ENCODE measurements around the gene TSTD1. TPM values are rescaled to one million over a fixed set of nuclear protein-coding genes. Genes with fewer than 3 reads are reported as not detected.
"Not testable (repeated sequence)": the region's sequence is repeated elsewhere in the genome, so short reads cannot be mapped to it uniquely, and the experiment has no call there.

The TSTD1 gene
- polyA plus RNA-seq, 2 donors, result 92.4 to 117 TPM

DNA sequence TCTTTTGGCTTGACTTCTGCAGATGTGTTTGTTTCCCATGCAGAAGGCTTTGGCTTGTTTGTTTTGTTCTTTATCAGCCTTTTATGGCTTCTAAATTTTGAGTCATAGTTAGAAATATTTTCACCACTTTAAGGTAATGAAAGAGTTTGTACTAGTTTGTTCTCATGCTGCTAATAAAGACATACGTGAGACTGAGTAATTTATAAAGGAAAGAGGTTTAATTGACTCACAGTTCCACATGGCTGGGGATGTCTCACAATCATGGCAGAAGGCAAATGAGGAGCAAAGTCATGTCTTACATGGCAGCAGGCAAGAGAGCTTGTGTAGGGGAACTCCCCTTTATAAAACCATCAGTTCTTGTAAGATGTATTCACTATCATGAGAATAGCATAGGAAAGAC is 11.8 kb downstream of the TSTD1 start:
- 31 to 47% methylated on average over 1 of the region's 1 CpG for WGBS, 2 donors
- H3K4me3 ChIP-seq (ENCODE audit: low read depth in 1 of 2, low read length in 2 of 2); H3K36me3 ChIP-seq (ENCODE audit: control insufficient read depth in 2 of 2, insufficient read depth in 2 of 2, low read length in 1 of 2); H3K27ac ChIP-seq (ENCODE audit: low read depth in 2 of 2, low read length in 1 of 2); H3K9me3 ChIP-seq (ENCODE audit: control insufficient read depth in 2 of 2, insufficient read depth in 1 of 2, low read depth in 1 of 2, low read length in 1 of 2); H3K27me3 ChIP-seq (ENCODE audit: control insufficient read depth in 1 of 2, insufficient read depth in 2 of 2, low read length in 2 of 2); H3K4me1 ChIP-seq (ENCODE audit: control insufficient read depth in 2 of 2, insufficient read depth in 2 of 2, low read length in 1 of 2): not testable (repeated sequence)

DNA sequence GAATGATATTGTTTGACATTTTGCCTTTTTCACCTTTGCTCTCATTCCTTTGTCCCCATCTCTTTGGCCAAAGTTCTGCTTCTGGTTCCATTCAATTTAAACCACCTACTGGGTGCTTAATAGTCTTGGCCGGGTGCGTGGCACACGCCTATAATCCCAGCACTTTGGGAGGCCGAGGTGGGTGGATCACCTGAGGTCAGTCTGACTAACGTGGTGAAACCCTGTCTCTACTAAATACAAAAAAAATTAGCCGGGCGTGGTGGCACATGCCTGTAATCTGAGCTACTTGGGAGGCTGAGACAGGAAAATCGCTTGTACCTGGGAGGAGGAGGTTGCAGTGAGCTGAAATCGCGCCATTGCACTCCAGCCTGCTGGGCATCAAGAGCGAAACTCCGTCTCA is 16.3 kb downstream of the TSTD1 start:
- H3K27ac ChIP-seq (ENCODE audit: low read depth in 2 of 2, low read length in 1 of 2), result peak overlapping the region; percentile 76 to 78
- not testable (repeated sequence) for H3K4me1 ChIP-seq (ENCODE audit: control insufficient read depth in 2 of 2, insufficient read depth in 2 of 2, low read length in 1 of 2); H3K4me3 ChIP-seq (ENCODE audit: low read depth in 1 of 2, low read length in 2 of 2); H3K9me3 ChIP-seq (ENCODE audit: control insufficient read depth in 2 of 2, insufficient read depth in 1 of 2, low read depth in 1 of 2, low read length in 1 of 2); H3K27me3 ChIP-seq (ENCODE audit: control insufficient read depth in 1 of 2, insufficient read depth in 2 of 2, low read length in 2 of 2); H3K36me3 ChIP-seq (ENCODE audit: control insufficient read depth in 2 of 2, insufficient read depth in 2 of 2, low read length in 1 of 2)
- 68 to 79% methylated on average over 12 of the region's 12 CpGs for WGBS, 2 donors

DNA sequence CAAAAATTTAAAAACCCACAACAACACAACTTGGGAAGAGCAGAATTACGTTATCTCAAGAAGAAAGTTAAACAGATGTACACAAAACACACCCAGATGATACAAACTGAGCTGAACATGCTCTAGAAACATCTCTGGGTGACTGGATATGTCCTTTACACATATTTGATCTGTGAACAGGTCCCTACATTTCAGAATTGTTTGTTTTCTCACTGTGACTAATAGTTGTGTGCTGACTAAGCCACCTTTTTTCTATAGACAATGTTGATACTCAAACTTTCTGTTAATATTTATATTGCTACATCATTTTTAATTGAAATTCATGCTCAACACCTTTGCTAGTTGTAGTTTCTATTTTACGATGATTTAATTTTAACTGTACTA is 16.8 kb downstream of the TSTD1 start:
- H3K27ac ChIP-seq (ENCODE audit: low read depth in 2 of 2, low read length in 1 of 2), result peak overlapping the region; percentile 93 to 94
- H3K4me3 ChIP-seq (ENCODE audit: low read depth in 1 of 2, low read length in 2 of 2), result peak overlapping the region in 1 of 2 donors; percentile 66
- no peaks in the 10 kb centered on the region for H3K36me3 ChIP-seq (ENCODE audit: control insufficient read depth in 2 of 2, insufficient read depth in 2 of 2, low read length in 1 of 2)
- peaks cover 2 to 6% of the 10 kb centered on the region in 2 donors for H3K4me1 ChIP-seq (ENCODE audit: control insufficient read depth in 2 of 2, insufficient read depth in 2 of 2, low read length in 1 of 2)
- no peaks in the 10 kb centered on the region for H3K9me3 ChIP-seq (ENCODE audit: control insufficient read depth in 2 of 2, insufficient read depth in 1 of 2, low read depth in 1 of 2, low read length in 1 of 2)
- H3K27me3 ChIP-seq (ENCODE audit: control insufficient read depth in 1 of 2, insufficient read depth in 2 of 2, low read length in 2 of 2), result no peaks in the 10 kb centered on the region
- WGBS, 2 donors, result 51 to 60% methylated on average over 2 of the region's 2 CpGs

DNA sequence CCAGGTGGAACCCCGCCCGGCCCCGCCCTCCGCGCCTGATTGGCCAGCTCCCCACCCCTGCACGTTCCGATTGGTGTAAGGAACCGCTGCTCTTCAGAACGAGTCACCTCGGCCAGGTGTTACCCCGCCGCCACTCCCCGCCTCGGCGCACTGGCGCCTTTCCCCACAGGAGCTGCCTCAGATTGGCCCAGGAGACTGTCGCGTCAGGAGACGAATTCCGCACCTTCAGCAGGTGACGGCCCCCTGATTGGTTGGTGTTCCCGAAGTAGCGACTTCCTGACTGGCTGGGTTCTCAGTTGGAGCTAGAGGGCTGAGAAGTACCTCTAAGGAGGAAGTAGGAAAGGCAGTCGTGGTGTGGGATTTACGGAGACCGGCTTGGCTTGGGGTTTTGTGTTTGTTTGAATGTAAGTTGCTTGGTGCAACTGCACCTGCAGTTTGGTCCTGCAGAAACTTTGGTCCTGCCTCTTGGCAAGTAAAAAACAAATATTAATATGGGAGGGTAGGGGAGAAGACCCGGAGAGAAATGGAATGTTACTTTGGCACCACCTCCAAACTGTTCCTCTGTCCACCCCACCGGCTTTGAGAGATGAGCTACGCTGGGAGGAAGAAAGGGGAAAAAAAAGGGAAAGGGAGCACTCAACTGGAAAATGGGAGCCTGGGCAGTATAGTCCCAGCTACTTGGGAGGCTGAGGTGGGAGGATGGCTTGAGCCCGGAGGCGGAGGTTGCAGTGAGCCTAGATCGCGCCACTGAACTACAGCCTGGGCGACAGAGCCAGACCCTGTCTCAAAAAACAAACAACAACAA is 17.4 kb downstream of the TSTD1 start:
- Histone ChIP-seq H3K36me3 (ENCODE audit: control insufficient read depth in 2 of 2, insufficient read depth in 2 of 2, low read length in 1 of 2) (no peaks in the 10 kb centered on the region), H3K27ac (ENCODE audit: low read depth in 2 of 2, low read length in 1 of 2) (peak overlapping the region; percentile 96 to 97), H3K4me1 (ENCODE audit: control insufficient read depth in 2 of 2, insufficient read depth in 2 of 2, low read length in 1 of 2) (peaks cover 2 to 6% of the 10 kb centered on the region in 2 donors), H3K9me3 (ENCODE audit: control insufficient read depth in 2 of 2, insufficient read depth in 1 of 2, low read depth in 1 of 2, low read length in 1 of 2) (no peaks in the 10 kb centered on the region), H3K4me3 (ENCODE audit: low read depth in 1 of 2, low read length in 2 of 2) (peak overlapping the region; percentile 66 to 89), H3K27me3 (ENCODE audit: control insufficient read depth in 1 of 2, insufficient read depth in 2 of 2, low read length in 2 of 2) (no peaks in the 10 kb centered on the region)
- WGBS, 2 donors, result 13 to 14% methylated on average over 34 of the region's 34 CpGs

DNA sequence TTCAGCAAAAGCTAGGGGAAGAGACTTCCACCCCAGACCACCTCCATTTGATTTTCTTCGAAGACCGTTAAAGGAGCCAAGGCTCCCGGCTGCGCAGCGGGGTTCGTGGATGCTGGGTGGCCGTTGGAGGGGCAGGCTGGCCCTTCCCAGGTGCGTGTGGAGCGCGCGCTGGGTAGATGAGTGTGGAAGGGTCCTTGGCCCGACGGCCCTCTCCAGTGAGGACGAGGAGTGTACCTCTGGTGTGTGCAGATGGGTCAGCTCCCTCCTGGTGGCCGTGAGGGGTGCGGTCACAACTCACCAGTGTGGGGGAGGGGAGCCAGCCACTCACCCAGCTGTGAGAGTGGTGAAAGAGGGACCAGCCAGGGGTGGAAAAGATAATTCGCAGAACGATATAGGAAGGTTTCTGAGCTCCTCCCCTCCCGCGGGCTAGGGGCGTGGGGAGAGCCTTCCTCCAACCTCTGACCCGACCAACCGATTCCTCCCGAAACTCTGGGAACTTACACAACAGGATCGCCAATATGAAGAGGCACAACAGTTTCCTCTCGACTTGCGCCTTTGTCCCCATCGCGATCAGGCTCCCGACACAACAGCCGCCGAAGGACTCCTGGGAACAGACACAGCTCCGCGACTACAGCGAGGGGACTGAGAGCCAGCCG is 18.1 kb downstream of the TSTD1 start, which contains the start of gene F11R:
Gene F11R (minus strand): TSS at position 644 of the 656 bp plus-strand sequence. CDS start 79 bp downstream, at position 565.
- H3K36me3 ChIP-seq (ENCODE audit: control insufficient read depth in 2 of 2, insufficient read depth in 2 of 2, low read length in 1 of 2), result no peaks in the 10 kb centered on the region
- no peaks in the 10 kb centered on the region for H3K9me3 ChIP-seq (ENCODE audit: control insufficient read depth in 2 of 2, insufficient read depth in 1 of 2, low read depth in 1 of 2, low read length in 1 of 2)
- 1 to 3% methylated on average over 36 of the region's 36 CpGs for WGBS, 2 donors
- peaks cover 2 to 6% of the 10 kb centered on the region in 2 donors for H3K4me1 ChIP-seq (ENCODE audit: control insufficient read depth in 2 of 2, insufficient read depth in 2 of 2, low read length in 1 of 2)
- peak within 1 kb of the TSS; percentile 96 to 97 for H3K27ac ChIP-seq (ENCODE audit: low read depth in 2 of 2, low read length in 1 of 2)
- peak within 1 kb of the TSS; percentile 66 to 89 for H3K4me3 ChIP-seq (ENCODE audit: low read depth in 1 of 2, low read length in 2 of 2)
- H3K27me3 ChIP-seq (ENCODE audit: control insufficient read depth in 1 of 2, insufficient read depth in 2 of 2, low read length in 2 of 2), result no peaks in the 10 kb centered on the region

DNA sequence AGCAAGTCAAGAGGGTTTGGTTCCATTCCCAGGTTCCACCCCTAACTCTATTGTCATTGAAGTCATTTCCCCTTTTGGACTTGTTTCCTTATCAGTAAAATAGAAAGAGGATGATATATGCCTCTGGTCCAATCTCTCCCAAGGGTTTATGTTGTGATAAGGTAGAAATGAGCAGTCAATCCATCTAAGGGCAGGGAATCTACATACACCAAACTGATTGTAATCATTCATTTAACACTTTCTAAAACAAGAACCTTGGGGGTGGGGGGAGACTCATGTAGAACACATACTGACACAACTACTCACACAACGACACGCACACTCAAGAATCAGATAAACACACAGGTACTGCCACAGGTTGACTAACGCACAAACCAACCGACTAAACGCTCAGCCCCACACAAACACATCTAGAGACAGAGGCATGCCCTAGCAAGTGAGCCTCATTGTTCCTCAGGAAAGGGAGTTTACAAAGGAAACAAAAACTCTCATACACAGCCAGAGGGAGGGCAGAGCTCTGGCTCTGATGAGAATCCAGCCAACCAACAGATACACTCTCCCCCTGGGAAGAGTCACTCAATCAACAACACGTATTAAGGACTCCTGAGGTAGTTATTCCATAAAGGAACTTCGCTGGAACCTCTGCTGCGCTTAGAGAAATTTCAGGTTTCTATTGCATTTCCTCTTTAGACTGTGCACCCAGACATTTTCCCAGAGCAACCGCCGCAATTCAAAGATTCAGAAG is 18.8 kb downstream of the TSTD1 start:
- Histone ChIP-seq H3K4me1 (ENCODE audit: control insufficient read depth in 2 of 2, insufficient read depth in 2 of 2, low read length in 1 of 2) (peaks cover 2 to 6% of the 10 kb centered on the region in 2 donors), H3K36me3 (ENCODE audit: control insufficient read depth in 2 of 2, insufficient read depth in 2 of 2, low read length in 1 of 2) (no peaks in the 10 kb centered on the region), H3K27ac (ENCODE audit: low read depth in 2 of 2, low read length in 1 of 2) (peak overlapping the region; percentile 96 to 97), H3K4me3 (ENCODE audit: low read depth in 1 of 2, low read length in 2 of 2) (peak overlapping the region; percentile 66 to 89), H3K9me3 (ENCODE audit: control insufficient read depth in 2 of 2, insufficient read depth in 1 of 2, low read depth in 1 of 2, low read length in 1 of 2) (no peaks in the 10 kb centered on the region), H3K27me3 (ENCODE audit: control insufficient read depth in 1 of 2, insufficient read depth in 2 of 2, low read length in 2 of 2) (no peaks in the 10 kb centered on the region)
- WGBS, 2 donors, result 11 to 12% methylated on average over 10 of the region's 10 CpGs

DNA sequence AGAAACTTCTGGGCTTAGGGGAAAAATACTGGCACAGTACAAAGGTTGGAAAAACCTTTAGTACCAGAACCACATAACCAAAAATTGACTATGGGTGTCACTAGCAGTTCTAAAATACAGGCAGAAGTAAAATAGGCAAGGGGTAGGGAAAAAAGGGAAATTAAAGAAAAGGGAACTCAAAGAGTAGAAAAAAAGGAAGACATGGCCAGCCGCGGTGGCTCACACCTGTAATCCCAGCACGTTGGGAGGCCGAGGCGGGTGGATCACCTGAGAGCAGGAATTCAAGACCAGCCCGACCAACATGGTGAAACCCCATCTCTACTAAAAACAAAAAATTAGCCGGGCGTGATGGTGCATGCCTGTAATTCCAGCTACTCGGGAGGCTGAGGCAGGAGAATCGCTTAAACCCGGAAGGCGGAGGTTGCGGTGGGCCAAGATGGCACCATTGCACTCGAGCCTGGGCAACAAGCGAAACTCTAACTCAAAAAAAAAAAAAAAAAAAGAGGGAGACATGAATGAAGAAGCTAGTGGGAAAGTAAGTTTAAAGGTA is 19.6 kb downstream of the TSTD1 start:
- 51 to 64% methylated on average over 15 of the region's 15 CpGs for WGBS, 2 donors
- H3K36me3 ChIP-seq (ENCODE audit: control insufficient read depth in 2 of 2, insufficient read depth in 2 of 2, low read length in 1 of 2), result not testable (repeated sequence)
- H3K4me3 ChIP-seq (ENCODE audit: low read depth in 1 of 2, low read length in 2 of 2), result peak overlapping the region; percentile 66 to 89

DNA sequence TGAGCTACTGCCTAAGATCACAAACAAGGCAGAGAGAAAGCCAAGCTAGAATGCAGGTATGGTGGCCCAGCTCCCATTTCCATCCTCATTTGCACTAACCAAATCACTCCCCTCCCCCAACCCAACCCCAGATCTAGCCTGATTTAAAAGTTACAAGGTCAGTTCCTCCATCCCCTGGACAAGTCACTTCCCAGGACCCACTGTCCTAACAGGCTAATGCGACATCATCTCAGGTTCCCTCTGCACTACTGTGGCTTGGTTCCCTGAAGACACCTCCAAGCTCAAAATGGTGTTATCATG is 20.2 kb downstream of the TSTD1 start:
- Histone ChIP-seq H3K4me1 (ENCODE audit: control insufficient read depth in 2 of 2, insufficient read depth in 2 of 2, low read length in 1 of 2) (peaks cover 2 to 6% of the 10 kb centered on the region in 2 donors), H3K4me3 (ENCODE audit: low read depth in 1 of 2, low read length in 2 of 2) (peak overlapping the region; percentile 16 to 66), H3K9me3 (ENCODE audit: control insufficient read depth in 2 of 2, insufficient read depth in 1 of 2, low read depth in 1 of 2, low read length in 1 of 2) (no peaks in the 10 kb centered on the region), H3K27ac (ENCODE audit: low read depth in 2 of 2, low read length in 1 of 2) (peak overlapping the region; percentile 91 to 96), H3K36me3 (ENCODE audit: control insufficient read depth in 2 of 2, insufficient read depth in 2 of 2, low read length in 1 of 2) (no peaks in the 10 kb centered on the region), H3K27me3 (ENCODE audit: control insufficient read depth in 1 of 2, insufficient read depth in 2 of 2, low read length in 2 of 2) (no peaks in the 10 kb centered on the region)
- WGBS, 2 donors, result 82 to 89% methylated on average over 1 of the region's 1 CpG

More for the DNA sequence above, 19.6 kb downstream of the TSTD1 start:
- peak overlapping the region; percentile 91 to 96 for H3K27ac ChIP-seq (ENCODE audit: low read depth in 2 of 2, low read length in 1 of 2)
- not testable (repeated sequence) for H3K4me1 ChIP-seq (ENCODE audit: control insufficient read depth in 2 of 2, insufficient read depth in 2 of 2, low read length in 1 of 2); H3K27me3 ChIP-seq (ENCODE audit: control insufficient read depth in 1 of 2, insufficient read depth in 2 of 2, low read length in 2 of 2); H3K9me3 ChIP-seq (ENCODE audit: control insufficient read depth in 2 of 2, insufficient read depth in 1 of 2, low read depth in 1 of 2, low read length in 1 of 2)
